GM19240 (cell line): ENCODE results near the gene ATP13A5.

Source experiments
- DNase-seq: peaks from one replicate; pipeline ENCODE4 v3.0.0; 2011; ENCODE audit warnings: low spot score; ENCODE audit not compliant: insufficient read length

The ATP13A5 gene

GRCh38 chr3:193262707-193263106 is 115.8 kb downstream of the ATP13A5 start:
- no peak for DNase-seq

- no peak for DNase-seq
Measured at GRCh38 chr3:193261970-193262369, 116.6 kb downstream of the ATP13A5 start.

GRCh38 chr3:193253986-193254660 is 124.4 kb downstream of the ATP13A5 start:
- DNase-seq = no peak

GRCh38 chr3:193250492-193250891 is 128.1 kb downstream of the ATP13A5 start:
- DNase-seq = no peak

GRCh38 chr3:193248848-193249468 is 129.6 kb downstream of the ATP13A5 start:
- no peak for DNase-seq

GRCh38 chr3:193243571-193243970 is 135.0 kb downstream of the ATP13A5 start:
- DNase-seq = no peak

- DNase-seq = no peak
Measured at GRCh38 chr3:193241716-193242115, 136.8 kb downstream of the ATP13A5 start.

GRCh38 chr3:193240850-193241706 is 137.5 kb downstream of the ATP13A5 start, which contains the start of gene PLAAT1:
Gene PLAAT1, plus strand, starts transcription at chr3:193241222. Its CDS starts 14,429 bp downstream, at chr3:193255651.
- peak; percentile 3 for DNase-seq

GRCh38 chr3:193240436-193240849 is 138.1 kb downstream of the ATP13A5 start:
- no peak for DNase-seq

- no peak for DNase-seq
Measured at GRCh38 chr3:193237030-193237429, 141.5 kb downstream of the ATP13A5 start.

- no peak for DNase-seq
Measured at GRCh38 chr3:193236599-193236998, 142.0 kb downstream of the ATP13A5 start.

- no peak for DNase-seq
Measured at GRCh38 chr3:193231201-193231600, 147.4 kb downstream of the ATP13A5 start.

GRCh38 chr3:193230610-193231009 is 147.9 kb downstream of the ATP13A5 start:
- no peak for DNase-seq

GRCh38 chr3:193229851-193230420 is 148.6 kb downstream of the ATP13A5 start:
- no peak for DNase-seq

GRCh38 chr3:193228206-193228605 is 150.3 kb downstream of the ATP13A5 start:
- DNase-seq = no peak

GRCh38 chr3:193225302-193226125 is 153.0 kb downstream of the ATP13A5 start:
- no peak for DNase-seq
